K562 (cell line): Measurements from ENCODE around the gene TENT4A. TPM values are rescaled to one million over a fixed set of nuclear protein-coding genes. Genes with fewer than 3 reads are reported as not detected.

Source experiments
- ATAC-seq: fragments of 200-7000 bp; cut with Tn5 transposase; 3 replicates; pipeline ENCODE4 v1.9.1; 2020; ENCODE audit warnings: moderate library complexity
- BruUV-seq: library from RNA; stranded (reverse); fragments of 400-500 nt; replicated peaks from 2 replicates; lab custom pipeline; 2021; lab: Mats Ljungman, UMichigan
- CTCF ChIA-PET: fragments of 300-600 bp; formaldehyde crosslinking; extraction: SDS; loops from one replicate; lab custom pipeline; 2021; ENCODE audit warnings: low intra/inter-chr PET ratio; lab: Yijun Ruan, JAX
- POLR2A ChIA-PET: fragments of 300-600, 350-650 bp; sonication (Branson Sonifier 250); formaldehyde crosslinking; extraction: SDS; loops from one replicate; lab custom pipeline; 2021; ENCODE audit warnings: antibody characterized with exemption, inconsistent platforms; lab: Yijun Ruan, JAX
- DNase-seq, 4 experiments: peaks; one replicate each; pipeline versions ENCODE4 v3.0.0 to v3.0.0-alpha.2; 2011 to 2018; ENCODE audit warnings: low spot score in 3 of 4, mixed read lengths in 3 of 4; ENCODE audit errors: extremely low read depth in 1 of 4
- FAIRE-seq: peaks from 2 replicates; lab custom pipeline; 2011; peaks lifted over from hg19 to GRCh38; lab: Jason Lieb, UNC
- H2AFZ ChIP-seq: 2 replicates; pipeline ENCODE4 v1.6.0; 2011; ENCODE audit warnings: low read depth, low read length, control low read depth, inconsistent platforms
- H3K27ac ChIP-seq: fragments of 200-600 bp; 3 replicates; pipeline ENCODE4 v1.8.0; 2011; ENCODE audit warnings: low read depth, mild to moderate bottlenecking, control low read depth, inconsistent platforms, low read length, moderate library complexity, mixed read lengths; ENCODE audit errors: extremely low read depth
- H3K27me3 ChIP-seq, 2 experiments: fragments of 300-600 bp in 1 of 2; 2 replicates in 1 of 2; 3 replicates in 1 of 2; pipeline versions ENCODE4 v1.6.0 to v1.8.0; 2011; ENCODE audit warnings: inconsistent platforms in 2 of 2, low read length in 2 of 2, mild to moderate bottlenecking in 1 of 2, mixed read lengths in 1 of 2, moderate library complexity in 1 of 2; ENCODE audit not compliant: control insufficient read depth in 2 of 2, insufficient read depth in 2 of 2
- H3K36me3 ChIP-seq: fragments of 300-600 bp; 3 replicates; pipeline ENCODE4 v1.8.0; 2011; ENCODE audit warnings: mild to moderate bottlenecking, low read length, inconsistent platforms; ENCODE audit not compliant: control insufficient read depth, insufficient read depth
- H3K4me1 ChIP-seq, 2 experiments: fragments of 200-600 bp in 1 of 2; replicated peaks in 1 of 2; 2 replicates in 1 of 2; 3 replicates in 1 of 2; pipeline versions ENCODE4 v1.5.1 to v1.8.0; 2011; ENCODE audit warnings: inconsistent platforms in 2 of 2, low read length in 2 of 2, mild to moderate bottlenecking in 1 of 2, mixed read lengths in 1 of 2, moderate library complexity in 1 of 2; ENCODE audit not compliant: control insufficient read depth in 2 of 2, insufficient read depth in 2 of 2
- H3K4me2 ChIP-seq: 2 replicates; pipeline ENCODE4 v1.6.1; 2011; ENCODE audit warnings: low read length, control low read depth, inconsistent platforms, mixed read lengths; ENCODE audit not compliant: insufficient read depth
- H3K4me3 ChIP-seq: fragments of 200-600 bp; sonication (generic), shearing (Covaris generic); 2 replicates; pipeline ENCODE4 v1.5.1; 2016; ENCODE audit warnings: control low read depth, inconsistent platforms
- H3K79me2 ChIP-seq: fragments of 200-600 bp; 3 replicates; pipeline ENCODE4 v1.8.0; 2011; ENCODE audit warnings: low read length, inconsistent platforms; ENCODE audit not compliant: control insufficient read depth, insufficient read depth
- H3K9ac ChIP-seq, 2 experiments: 2 replicates each; pipeline versions ENCODE4 v1.6.0 to v1.6.1; 2011; ENCODE audit warnings: low read depth in 2 of 2, low read length in 2 of 2, control low read depth in 1 of 2, inconsistent platforms in 1 of 2, mild to moderate bottlenecking in 1 of 2, mixed read lengths in 1 of 2; ENCODE audit not compliant: insufficient read depth in 1 of 2
- H3K9me1 ChIP-seq: one replicate; pipeline ENCODE4 v1.6.0; 2011; ENCODE audit warnings: inconsistent platforms, mild to moderate bottlenecking, low read length, moderate library complexity; ENCODE audit not compliant: control insufficient read depth, insufficient read depth
- H3K9me3 ChIP-seq: replicated peaks from 2 replicates; pipeline ENCODE4 v1.5.1; 2011; ENCODE audit warnings: low read depth, low read length, inconsistent platforms; ENCODE audit not compliant: control insufficient read depth, insufficient read depth
- H4K20me1 ChIP-seq: replicated peaks from 2 replicates; pipeline ENCODE4 v1.6.1; 2011; ENCODE audit warnings: low read length, inconsistent platforms, mixed read lengths; ENCODE audit not compliant: control insufficient read depth, insufficient read depth
- CBX1 ChIP-seq: sonication (generic); IDR thresholded peaks from 2 replicates; pipeline ENCODE4 v1.6.1; 2016; ENCODE audit warnings: antibody characterized with exemption, low read depth, mild to moderate bottlenecking
- CBX3 ChIP-seq, 2 experiments: IDR thresholded peaks; 1 replicate in 1 of 2; 2 replicates in 1 of 2; pipeline ENCODE4 v1.6.1; 2012; ENCODE audit warnings: inconsistent platforms in 2 of 2, low read length in 2 of 2, borderline replicate concordance in 1 of 2, control low read depth in 1 of 2
- ELK1 ChIP-seq: sonication (generic); formaldehyde crosslinking; IDR thresholded peaks from 2 replicates; pipeline ENCODE4 v1.8.1; 2022; ENCODE audit warnings: missing genetic modification reagents
- ERF ChIP-seq: fragments of 450-650 bp; formaldehyde crosslinking; IDR thresholded peaks from 2 replicates; pipeline ENCODE4 v1.4.0; 2020; ENCODE audit warnings: mild to moderate bottlenecking, mixed read lengths
- GATAD2A ChIP-seq: fragments of 450-650 bp; IDR thresholded peaks from 2 replicates; pipeline ENCODE4 v1.6.1; 2017
- HBP1 ChIP-seq: fragments of 450-650 bp; formaldehyde crosslinking; IDR thresholded peaks from 2 replicates; pipeline ENCODE4 v1.4.0; 2022; ENCODE audit warnings: missing genetic modification characterization
- HMBOX1 ChIP-seq: sonication (generic); IDR thresholded peaks from 2 replicates; pipeline ENCODE4 v1.6.1; 2016
- MAX ChIP-seq: sonication (generic); formaldehyde crosslinking; IDR thresholded peaks from 2 replicates; pipeline ENCODE4 v1.9.0; 2022; ENCODE audit warnings: mild to moderate bottlenecking, missing genetic modification reagents
- MBD1 ChIP-seq: fragments of 250-450 bp; sonication (Bioruptor Pico); IDR thresholded peaks from 2 replicates; pipeline ENCODE4 v1.8.0; 2022; ENCODE audit warnings: inconsistent platforms
- PHB ChIP-seq: fragments of 250-450 bp; sonication (Bioruptor Pico); IDR thresholded peaks from 2 replicates; pipeline ENCODE4 v1.5.0; 2021
- POU5F1 ChIP-seq: fragments of 150-350 bp; IDR thresholded peaks from 2 replicates; pipeline ENCODE4 v1.6.1; 2014; ENCODE audit warnings: borderline replicate concordance, low read length, low read depth, mild to moderate bottlenecking; ENCODE audit not compliant: partially characterized antibody
- RBM34 ChIP-seq: fragments of 200-400 bp; formaldehyde crosslinking; IDR thresholded peaks from 2 replicates; pipeline ENCODE4 v1.6.1; 2018; ENCODE audit warnings: low read length, borderline replicate concordance; ENCODE audit not compliant: insufficient read depth
- SIRT6 ChIP-seq: IDR thresholded peaks from one replicate; pipeline ENCODE4 v1.6.1; 2012; ENCODE audit warnings: low read depth, mild to moderate bottlenecking, control low read depth, inconsistent platforms, low read length, moderate library complexity
- SNAPC5 ChIP-seq: fragments of 250-450 bp; sonication (Bioruptor Pico); IDR thresholded peaks from 2 replicates; pipeline ENCODE4 v1.8.0; 2021; ENCODE audit warnings: moderate library complexity, mild to moderate bottlenecking, inconsistent platforms
- ZNF134 ChIP-seq: fragments of 250-450 bp; sonication (Bioruptor Pico); conservative IDR thresholded peaks from 2 replicates; pipeline ENCODE4 v1.4.0; 2020
- WGBS: fragments of 100-300 bp; shearing (Covaris generic); methylation state at CpG from one replicate; pipeline ENCODE4 v1.1.6; 2016; ENCODE audit warnings: low coverage, mixed read lengths; ENCODE audit not compliant: insufficient coverage; ENCODE audit errors: missing lambda C conversion rate; 5-methylcytosine and 5-hydroxymethylcytosine counted together
- in situ Hi-C: fragments of 300-500 bp; cut with MboI; formaldehyde crosslinking; loops from 4 replicates; pipeline ENCODE4 v1.15.0; 2018; ENCODE audit warnings: inconsistent platforms, mixed read lengths
- intact Hi-C: fragments of 100-400 bp; cut with micrococcal nuclease; formaldehyde crosslinking; loops from 2 replicates; pipeline ENCODE4 v1.14.2; 2022
- polyA plus RNA-seq, 8 experiments: library from polyadenylated mRNA; depleted of rRNA in 4 of 8; stranded (reverse) in 5 of 8; unstranded in 3 of 8; fragments of >200 nt; fragmentation: Nextera tagmentation in 2 of 8; fragmentation: Illumina TruSeq in 1 of 8; extraction: Ambion mirVana in 2 of 8; extraction: Trizol in 1 of 8; gene quantifications; 2 replicates each; pipeline versions ENCODE4 v1.2.1 to v1.2.3, GENCODE V29; 2011 to 2014; ENCODE audit warnings: inconsistent platforms in 1 of 8, missing spikeins in 1 of 8
- total RNA-seq, 7 experiments: library from RNA; depleted of rRNA in 6 of 7; stranded (reverse); fragments of >200 nt in 6 of 7; fragmentation: Illumina TruSeq in 2 of 7; extraction: Trizol in 2 of 7; gene quantifications; 2 replicates each; pipeline versions ENCODE4 v1.2.1 to v1.2.3, GENCODE V29; 2011 to 2021; ENCODE audit warnings: low replicate concordance in 1 of 7

The TENT4A gene
- total and polyA plus RNA-seq, 9 of the 15 experiments (the other 6 are each of a cell fraction or from before 2014, with no cell fraction given), result 1.3 to 27.3 (median 13.0) TPM

GRCh38 chr5:6759983-6760382 is 46.8 kb downstream of the TENT4A start:
- 71% methylated on average over 5 of the region's 5 CpGs for WGBS
- no peak overlapping the region for H2AFZ ChIP-seq
- peaks cover 34% of the 10 kb centered on the region for H3K36me3 ChIP-seq
- no peaks in the 10 kb centered on the region for H3K9me1 ChIP-seq
- H3K9me3 ChIP-seq, result no peaks in the 10 kb centered on the region
- no peak overlapping the region for H3K9ac ChIP-seq
- ChIA-PET CTCF (no interaction called here), POLR2A (interaction anchor here (0.6 to 1.0 kb wide), 2 partner anchors 15 to 29 kb away, joined by 3 read pairs; no protein-coding TSS in a partner anchor)
- peaks cover 0 to 5% of the 10 kb centered on the region in 2 experiments; a peak in 2 of 5 replicates for H3K4me1 ChIP-seq
- no peak for ATAC-seq
- H3K27ac ChIP-seq, result no peak overlapping the region
- DNase-seq, result no peak
- no peaks in the 10 kb centered on the region for H3K27me3 ChIP-seq
- FAIRE-seq, result no peak
- in situ Hi-C loops (no loop called here), intact Hi-C loops (no loop called here)
- H3K79me2 ChIP-seq, result no peaks in the 10 kb centered on the region
- no peak overlapping the region for H3K4me3 ChIP-seq
- no peaks in the 10 kb centered on the region for H4K20me1 ChIP-seq
- H3K4me2 ChIP-seq, result no peak overlapping the region
- no TSS peak for BruUV-seq
- TF ChIP-seq ZNF134 (CRISPR knock-in tag) (no peak), HBP1 (no peak), MBD1 (CRISPR knock-in tag) (no peak), CBX1 (no peak), ERF (CRISPR knock-in tag) (no peak), CBX3 (IDR thresholded peaks at IDR 0.05; ENCODE audit: borderline replicate concordance in 1 of 2, low read length in 2 of 2) (no peak), GATAD2A (no peak), SNAPC5 (CRISPR knock-in tag) (no peak), SIRT6 (no peak), ELK1 (CRISPR knock-in tag) (no peak), HMBOX1 (no peak), MAX (CRISPR knock-in tag) (no peak), PHB (CRISPR knock-in tag) (no peak), RBM34 (no peak), POU5F1 (no peak)
